Neural progenitor cell (in vitro differentiated cells): ENCODE results near the gene COLEC11. TPM values are rescaled to one million over a fixed set of nuclear protein-coding genes. Genes with fewer than 3 reads are reported as not detected.

Experiments used
- DNase-seq: peaks from one replicate; pipeline ENCODE4 v3.0.0-alpha.2; 2016; ENCODE audit warnings: low spot score
- H2AFZ ChIP-seq: fragments of 200-600 bp; sonication (generic); replicated peaks from 2 replicates; pipeline ENCODE4 v1.6.1; 2016; ENCODE audit warnings: antibody characterized with exemption
- H3F3A ChIP-seq: fragments of 200-600 bp; sonication (generic); 2 replicates; pipeline ENCODE4 v1.6.1; 2016; ENCODE audit warnings: antibody characterized with exemption, low read depth
- H3K27ac ChIP-seq: fragments of 200-600 bp; sonication (generic); 2 replicates; pipeline ENCODE4 v1.5.1; 2016; ENCODE audit warnings: mild to moderate bottlenecking
- H3K27me3 ChIP-seq: fragments of 200-600 bp; sonication (generic); 2 replicates; pipeline ENCODE4 v1.6.1; 2016; ENCODE audit warnings: mild to moderate bottlenecking, moderate library complexity
- H3K36me3 ChIP-seq: fragments of 200-600 bp; sonication (generic); 2 replicates; pipeline ENCODE4 v1.5.1; 2016
- H3K4me1 ChIP-seq: fragments of 200-600 bp; sonication (generic); 2 replicates; pipeline ENCODE4 v1.6.1; 2016; ENCODE audit warnings: mixed run types
- H3K4me2 ChIP-seq: fragments of 200-600 bp; sonication (generic); 2 replicates; pipeline ENCODE4 v1.6.1; 2016
- H3K4me3 ChIP-seq: fragments of 200-600 bp; sonication (generic); 2 replicates; pipeline ENCODE4 v1.5.1; 2016
- H3K79me2 ChIP-seq: fragments of 200-600 bp; sonication (generic); 2 replicates; pipeline ENCODE4 v1.6.1; 2016; ENCODE audit warnings: low read depth
- H3K9ac ChIP-seq: fragments of 200-600 bp; sonication (generic); 2 replicates; pipeline ENCODE4 v1.6.1; 2016
- H3K9me3 ChIP-seq: fragments of 200-600 bp; sonication (generic); 2 replicates; pipeline ENCODE4 v1.5.1; 2016; ENCODE audit warnings: low read depth
- H4K20me1 ChIP-seq: fragments of 200-600 bp; sonication (generic); 2 replicates; pipeline ENCODE4 v1.6.1; 2016; ENCODE audit warnings: low read depth
- H3K27ac Mint-ChIP-seq: 3 replicates; pipeline ENCODE4 v1.8.0; 2021; ENCODE audit warnings: mixed read lengths
- H3K27me3 Mint-ChIP-seq: 2 replicates; pipeline ENCODE4 v1.8.0; 2022; ENCODE audit warnings: low read depth, mild to moderate bottlenecking, inconsistent platforms, moderate library complexity, mixed read lengths; ENCODE audit not compliant: insufficient read depth
- H3K36me3 Mint-ChIP-seq: 3 replicates; pipeline ENCODE4 v1.8.0; 2021; ENCODE audit warnings: mixed read lengths
- H3K4me1 Mint-ChIP-seq: 3 replicates; pipeline ENCODE4 v1.8.0; 2021; ENCODE audit warnings: mixed read lengths
- H3K4me3 Mint-ChIP-seq: 3 replicates; pipeline ENCODE4 v1.8.0; 2021; ENCODE audit warnings: mild to moderate bottlenecking, moderate library complexity, mixed read lengths
- H3K9me3 Mint-ChIP-seq: 3 replicates; pipeline ENCODE4 v1.8.0; 2020; ENCODE audit warnings: mixed read lengths
- CTCF ChIP-seq: fragments of 200-600 bp; sonication (generic); IDR thresholded peaks from 2 replicates; pipeline ENCODE4 v1.5.1; 2017; ENCODE audit warnings: antibody characterized with exemption, mild to moderate bottlenecking
- EZH2 ChIP-seq: fragments of 200-600 bp; sonication (generic); IDR thresholded peaks from 2 replicates; pipeline ENCODE4 v1.6.1; 2017; ENCODE audit warnings: antibody characterized with exemption, mild to moderate bottlenecking, moderate library complexity
- EZH2phosphoT487 ChIP-seq: fragments of 200-600 bp; sonication (generic); IDR thresholded peaks from 2 replicates; pipeline ENCODE4 v1.6.1; 2017; ENCODE audit warnings: antibody characterized with exemption
- total RNA-seq: library from RNA; depleted of rRNA; stranded (reverse); fragments of >200 nt; gene quantifications from 2 replicates; pipeline ENCODE4 v1.2.3, GENCODE V29; 2015; ENCODE audit warnings: low replicate concordance

Gene COLEC11
- total RNA-seq, 1 donor from 2014 or later = not detected

- Histone ChIP-seq H3K27me3 (no peaks in the 10 kb centered on the region), H3F3A (no peaks in the 10 kb centered on the region), H3K36me3 (no peaks in the 10 kb centered on the region), H3K4me1 (no peaks in the 10 kb centered on the region), H3K9me3 (no peaks in the 10 kb centered on the region), H2AFZ (no peak overlapping the region), H3K4me2 (no peak overlapping the region), H4K20me1 (no peaks in the 10 kb centered on the region), H3K4me3 (no peak overlapping the region), H3K9ac (no peak overlapping the region), H3K27ac (no peak overlapping the region), H3K79me2 (no peaks in the 10 kb centered on the region)
- Mint-ChIP-seq H3K4me1 (peaks cover 15% of the 10 kb centered on the region), H3K36me3 (no peaks in the 10 kb centered on the region), H3K27me3 (peaks cover 12% of the 10 kb centered on the region), H3K4me3 (peak overlapping the region; percentile 10), H3K9me3 (peaks cover 6% of the 10 kb centered on the region), H3K27ac (peak overlapping the region; percentile 5)
- no peak for TF ChIP-seq CTCF
- TF ChIP-seq EZH2 = no peak
- no peak for TF ChIP-seq EZH2phosphoT487
- no peak for DNase-seq
Measured at GRCh38 chr2:3666613-3666975, 71.7 kb downstream of the COLEC11 start.

- peaks cover 13% of the 10 kb centered on the region for H3K4me1 Mint-ChIP-seq
Measured at GRCh38 chr2:3667151-3667631, 72.3 kb downstream of the COLEC11 start.

GRCh38 chr2:3669656-3670055 lies 74.7 kb downstream of the COLEC11 start:
- Histone ChIP-seq H3K4me2 (no peak overlapping the region), H4K20me1 (no peaks in the 10 kb centered on the region), H3K9ac (no peak overlapping the region), H3K9me3 (no peaks in the 10 kb centered on the region), H3K79me2 (no peaks in the 10 kb centered on the region), H3K36me3 (no peaks in the 10 kb centered on the region), H3K4me3 (no peak overlapping the region), H3F3A (no peaks in the 10 kb centered on the region), H3K27ac (no peak overlapping the region), H3K27me3 (no peaks in the 10 kb centered on the region), H3K4me1 (no peaks in the 10 kb centered on the region), H2AFZ (no peak overlapping the region)
- no peaks in the 10 kb centered on the region for H3K36me3 Mint-ChIP-seq
- H3K27me3 Mint-ChIP-seq = peaks cover 12% of the 10 kb centered on the region
- H3K9me3 Mint-ChIP-seq = peaks cover 8% of the 10 kb centered on the region
- DNase-seq = no peak
- TF ChIP-seq EZH2 (no peak), EZH2phosphoT487 (no peak), CTCF (no peak)
- H3K4me1 Mint-ChIP-seq = peaks cover 13% of the 10 kb centered on the region
- H3K4me3 Mint-ChIP-seq = no peak overlapping the region
- no peak overlapping the region for H3K27ac Mint-ChIP-seq

More at GRCh38 chr2:3667151-3667631, 72.3 kb downstream of the COLEC11 start:
- no peaks in the 10 kb centered on the region for H3F3A ChIP-seq
- H3K9me3 ChIP-seq = no peaks in the 10 kb centered on the region
- H3K27me3 Mint-ChIP-seq = peaks cover 12% of the 10 kb centered on the region
- peaks cover 6% of the 10 kb centered on the region for H3K9me3 Mint-ChIP-seq
- no peaks in the 10 kb centered on the region for H3K4me1 ChIP-seq
- no peak overlapping the region for H3K27ac ChIP-seq
- H3K79me2 ChIP-seq = no peaks in the 10 kb centered on the region
- DNase-seq = no peak
- no peaks in the 10 kb centered on the region for H3K36me3 ChIP-seq
- no peaks in the 10 kb centered on the region for H3K36me3 Mint-ChIP-seq
- H3K4me3 Mint-ChIP-seq = no peak overlapping the region
- H3K9ac ChIP-seq = no peak overlapping the region
- H3K27me3 ChIP-seq = no peaks in the 10 kb centered on the region
- H3K4me2 ChIP-seq = no peak overlapping the region
- no peak overlapping the region for H2AFZ ChIP-seq
- H3K27ac Mint-ChIP-seq = peak overlapping the region; percentile 38
- no peaks in the 10 kb centered on the region for H4K20me1 ChIP-seq
- no peak overlapping the region for H3K4me3 ChIP-seq
- no peak for TF ChIP-seq EZH2phosphoT487
- no peak for TF ChIP-seq EZH2
- TF ChIP-seq CTCF = no peak
